ENCODE measurements around the gene MRPS9.

GRCh38 chr2:105142239-105142638 lies 104.4 kb downstream of the MRPS9 start:
- TF ChIP-seq POLR2AphosphoS5 (IDR thresholded peaks at IDR 0.05; ENCODE audit: insufficient read depth in 1 of 2, low read depth in 1 of 2) (no peak), CTCF (IDR thresholded peaks at IDR 0.05) (no peak), POLR2A (IDR thresholded peaks at IDR 0.05) (no peak)

Data from vagina (tissue), 2 donors.